Measurements from ENCODE around the gene HTR3C.

GRCh38 chr3:184037816-184038215 lies 15.0 kb upstream of the HTR3C start:
- no peak for TF ChIP-seq CTCF (IDR thresholded peaks at IDR 0.05 in 4 of 5, conservative IDR thresholded peaks at IDR 0.05 in 1 of 5)
- no peak for TF ChIP-seq POLR2A (IDR thresholded peaks at IDR 0.05)
